ENCODE data around the gene OR52D1. TPM values are rescaled to one million over a fixed set of nuclear protein-coding genes. Genes with fewer than 3 reads are reported as not detected.
A peak's percentile ranks its signal among the peaks of the same experiment; 100 is the strongest.

Gene OR52D1
- total and polyA plus RNA-seq, 9 of the 15 experiments (the other 6 are each of a cell fraction or from before 2014, with no cell fraction given) = 0.14 to 1.3 (median 0.97) TPM; not detected in 6

GRCh38 chr11:5504403-5504921 lies 16.0 kb downstream of the OR52D1 start (continued):
- TF ChIP-seq ARID4B (CRISPR knock-in tag; IDR thresholded peaks at IDR 0.05) (no peak), ESRRB (CRISPR knock-in tag; IDR thresholded peaks at IDR 0.05; ENCODE audit: borderline replicate concordance) (no peak), DLX4 (CRISPR knock-in tag; IDR thresholded peaks at IDR 0.05) (no peak), RFX7 (CRISPR knock-in tag; IDR thresholded peaks at IDR 0.05) (no peak), NKRF (IDR thresholded peaks at IDR 0.05; ENCODE audit: borderline replicate concordance) (peak; percentile 19; the same call in 1 of the 2 replicates), NUFIP1 (IDR thresholded peaks at IDR 0.05; ENCODE audit: partially characterized antibody) (no peak), MCM2 (IDR thresholded peaks at IDR 0.05; ENCODE audit: low read depth) (no peak), FUS (optimal IDR thresholded peaks at IDR 0.05; ENCODE audit: low read depth, low read length) (no peak), POLR2AphosphoS5 (IDR thresholded peaks at IDR 0.05; ENCODE audit: control insufficient read depth, insufficient read depth, low read depth, low read length) (peak; percentile 82; the same call in 1 of the 2 replicates), NFXL1 (CRISPR knock-in tag; IDR thresholded peaks at IDR 0.05) (no peak), HDAC3 (IDR thresholded peaks at IDR 0.05; ENCODE audit: borderline replicate concordance, partially characterized antibody) (no peak), MLLT1 (IDR thresholded peaks at IDR 0.05) (no peak; a peak in 1 of 4 replicates), ZNF384 (IDR thresholded peaks at IDR 0.05; ENCODE audit: low read depth, low read length) (no peak), ZNF717 (CRISPR knock-in tag; IDR thresholded peaks at IDR 0.05) (no peak), MTA2 (IDR thresholded peaks at IDR 0.05; ENCODE audit: low read depth) (0 out of 2 replicates have a peak, but pooled peaks have one; percentile 6), ZNF445 (CRISPR knock-in tag; IDR thresholded peaks at IDR 0.05; ENCODE audit: low read depth) (no peak), KDM4B (IDR thresholded peaks at IDR 0.05; ENCODE audit: borderline replicate concordance in 2 of 2, low read depth in 1 of 2) (no peak), HDAC8 (tag; IDR thresholded peaks at IDR 0.05) (no peak), PRPF4 (IDR thresholded peaks at IDR 0.05; ENCODE audit: insufficient read depth, low read depth, low read length, poor library complexity, severe bottlenecking) (no peak), SREBF1 (IDR thresholded peaks at IDR 0.05; ENCODE audit: borderline replicate concordance, low read depth, low read length) (no peak), SRF (CRISPR knock-in tag; IDR thresholded peaks at IDR 0.05) (no peak)

Data from K562 (cell line).